ENCODE data around the gene COX18.

COX18 gene

DNA sequence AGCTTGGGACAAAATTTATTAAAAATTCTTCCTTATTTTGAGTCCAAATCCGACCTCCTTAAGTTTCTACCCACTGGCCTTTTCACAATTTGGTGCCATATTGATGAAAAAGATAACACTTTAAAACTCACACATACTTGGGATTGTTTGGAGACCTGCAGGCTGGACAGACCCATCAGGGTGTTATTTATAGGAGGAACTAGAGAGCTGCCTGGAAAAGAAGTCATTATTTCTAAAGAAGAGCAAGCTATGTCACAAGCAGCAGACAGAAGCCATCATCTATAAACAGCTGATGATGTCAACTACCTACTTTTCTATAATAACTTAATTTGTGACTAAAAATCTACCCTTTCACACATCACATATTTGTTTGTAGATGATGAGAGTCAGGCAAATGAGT lies 56.2 kb downstream of the COX18 start:
- ATAC-seq, result no peak
- H3K27ac Mint-ChIP-seq, result no peak overlapping the region
- peaks cover 17% of the 10 kb centered on the region for H3K27me3 Mint-ChIP-seq
- H3K9me3 Mint-ChIP-seq, result peaks cover 9 to 12% of the 10 kb centered on the region in 2 donors
- DNase-seq, result no peak
- no peak overlapping the region for H3K4me3 Mint-ChIP-seq
- no peaks in the 10 kb centered on the region for H3K4me1 Mint-ChIP-seq

DNA sequence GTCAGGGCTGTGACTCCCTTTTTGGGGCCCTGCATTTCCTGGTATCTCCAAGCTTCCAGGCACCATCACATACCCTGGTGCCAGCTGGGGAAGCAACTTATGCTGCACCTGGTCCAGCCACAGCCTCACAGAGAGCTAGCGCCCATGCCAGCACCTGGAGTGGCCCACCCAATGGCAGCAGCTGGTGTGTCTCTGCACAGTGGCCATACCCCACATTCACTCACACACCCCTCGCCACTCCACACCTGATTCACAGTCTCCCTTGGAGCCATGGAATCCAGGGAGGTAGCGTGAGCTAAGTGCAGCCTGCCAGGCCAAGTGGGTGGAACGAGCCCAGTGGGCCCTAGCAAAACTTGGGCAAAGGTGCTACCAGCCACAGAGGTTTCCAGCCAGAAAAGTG lies 56.8 kb downstream of the COX18 start:
- DNase-seq (no peak), ATAC-seq (no peak)
- Mint-ChIP-seq H3K27ac (no peak overlapping the region), H3K4me1 (no peaks in the 10 kb centered on the region), H3K4me3 (no peak overlapping the region), H3K9me3 (peaks cover 9 to 13% of the 10 kb centered on the region in 2 donors), H3K27me3 (peaks cover 18% of the 10 kb centered on the region)

DNA sequence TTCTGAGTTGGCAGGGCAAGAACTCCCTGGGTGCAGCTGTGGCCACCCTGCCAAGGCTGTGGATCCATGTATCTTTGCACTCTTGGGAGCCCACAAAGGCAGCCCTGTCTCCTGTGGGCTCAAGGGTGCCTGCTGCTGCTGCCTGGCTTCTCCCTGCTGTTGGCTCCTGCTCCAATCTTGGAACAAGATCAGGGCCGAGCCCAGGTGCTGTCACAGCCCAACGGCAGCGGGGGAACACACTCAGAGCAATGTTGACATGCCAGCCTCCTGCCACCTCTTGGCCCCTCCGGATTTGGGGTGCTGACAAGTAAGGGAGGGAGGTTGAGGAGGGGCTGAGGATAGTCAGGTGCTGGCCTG lies 57.9 kb downstream of the COX18 start:
- Mint-ChIP-seq H3K27me3 (peaks cover 18% of the 10 kb centered on the region), H3K27ac (no peak overlapping the region), H3K9me3 (peaks cover 9 to 13% of the 10 kb centered on the region in 2 donors), H3K4me3 (no peak overlapping the region), H3K4me1 (no peaks in the 10 kb centered on the region)
- DNase-seq (no peak), ATAC-seq (no peak)

DNA sequence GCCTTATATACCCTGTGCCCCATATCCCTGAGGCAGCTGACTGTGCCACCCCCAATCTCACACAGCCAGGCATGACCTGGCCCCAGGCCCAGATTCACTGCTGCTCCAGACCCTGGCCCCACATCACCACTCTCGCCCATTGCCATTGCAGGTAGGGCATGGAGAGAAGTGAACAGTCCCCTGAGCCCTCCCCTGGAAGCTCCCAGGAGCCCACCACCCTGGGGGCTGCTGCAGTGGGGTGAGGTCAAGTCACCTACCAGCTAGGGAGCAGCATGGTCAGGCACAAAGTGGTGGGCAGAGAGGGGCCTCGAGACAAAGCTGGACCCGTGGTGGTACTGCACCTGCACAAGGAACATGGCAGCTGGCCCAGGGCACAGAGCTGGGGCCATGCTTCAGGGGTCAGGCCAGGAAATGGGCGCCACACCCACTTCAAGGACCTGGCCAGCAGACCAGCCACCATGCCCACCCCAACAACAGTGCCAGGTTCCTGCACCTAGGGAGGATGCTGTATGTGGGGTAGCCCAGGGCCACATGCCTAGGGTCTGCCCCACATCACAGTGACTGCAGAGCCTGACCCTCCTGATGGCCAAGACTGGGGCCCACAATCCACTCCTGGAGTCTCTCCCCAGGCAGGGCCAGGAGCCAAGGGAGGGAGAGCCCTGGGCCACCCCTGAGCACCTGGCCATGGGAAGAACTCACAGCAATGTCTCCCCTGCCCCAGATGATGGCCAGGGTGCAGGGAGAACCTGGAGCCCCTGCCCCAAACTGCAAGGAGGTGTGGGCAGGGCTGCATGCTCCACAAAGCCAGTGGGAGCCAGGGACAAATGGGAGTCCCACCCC lies 58.5 kb downstream of the COX18 start:
- Mint-ChIP-seq H3K4me3 (no peak overlapping the region), H3K4me1 (no peaks in the 10 kb centered on the region), H3K27ac (no peak overlapping the region), H3K27me3 (peaks cover 18% of the 10 kb centered on the region), H3K9me3 (peaks cover 9 to 13% of the 10 kb centered on the region in 2 donors)
- no peak for DNase-seq
- ATAC-seq, result no peak

DNA sequence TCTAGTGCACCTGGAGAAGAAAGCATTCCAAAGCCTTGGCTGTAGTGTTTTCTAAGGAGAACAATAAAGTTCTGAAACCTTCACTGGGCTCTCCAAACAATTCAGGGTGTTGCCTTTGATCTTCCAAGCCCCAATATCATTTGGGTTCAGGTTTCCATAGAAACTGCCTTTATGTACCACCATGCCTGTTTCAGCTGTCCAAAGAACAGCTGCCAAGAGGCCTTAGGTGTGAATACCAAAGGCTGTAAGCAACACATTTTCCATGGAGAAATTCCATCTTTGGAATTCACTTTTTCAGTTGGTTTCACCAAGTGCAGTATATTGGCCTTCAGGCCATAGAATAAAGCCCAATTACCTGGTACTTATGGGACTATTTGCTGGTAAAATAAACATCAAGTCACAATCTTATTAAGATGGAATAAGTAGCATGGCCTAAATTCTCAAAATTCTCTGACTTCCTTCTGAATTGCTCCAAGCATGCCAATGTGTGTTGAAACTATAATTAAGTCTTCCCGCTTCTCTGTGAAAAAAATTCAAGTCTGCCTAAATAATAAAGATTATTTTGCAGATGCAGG lies 61.9 kb downstream of the COX18 start:
- DNase-seq, result no peak
- Mint-ChIP-seq H3K4me3 (no peak overlapping the region), H3K4me1 (no peaks in the 10 kb centered on the region), H3K9me3 (peaks cover 9 to 13% of the 10 kb centered on the region in 2 donors), H3K27ac (no peak overlapping the region), H3K27me3 (peaks cover 35% of the 10 kb centered on the region)
- ATAC-seq, result no peak

DNA sequence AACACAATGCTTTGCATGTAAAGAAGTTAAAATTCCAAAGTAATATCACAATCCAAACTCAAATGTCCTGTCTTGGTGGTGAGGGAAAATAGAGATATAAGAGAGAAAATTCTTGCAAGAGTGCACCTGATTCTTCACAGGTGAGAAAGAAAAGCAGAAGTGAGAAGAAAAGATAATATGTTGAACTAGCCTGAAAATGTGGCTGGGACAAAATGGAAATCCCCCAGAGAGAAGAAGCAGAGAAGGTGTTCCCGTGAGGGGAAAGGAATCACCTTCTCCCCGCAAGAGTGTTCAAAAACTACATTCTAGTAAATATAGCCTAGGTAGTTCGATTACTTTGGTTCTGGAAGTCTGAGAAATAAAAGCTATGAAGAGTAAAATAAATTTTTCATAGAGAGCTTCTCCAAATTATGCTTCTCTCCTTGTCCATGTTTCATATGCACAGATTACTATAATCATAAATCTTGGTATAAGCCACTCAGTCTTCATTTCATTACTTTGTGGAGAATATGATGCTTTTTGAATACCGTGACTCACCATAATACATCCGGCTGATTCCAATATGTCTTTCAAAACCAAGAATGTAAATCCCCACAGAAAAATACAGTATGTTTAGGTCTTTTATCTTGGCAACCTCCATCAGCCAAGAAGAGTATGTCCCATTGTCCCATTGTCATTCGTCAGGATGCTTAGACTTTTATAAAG lies 63.1 kb downstream of the COX18 start:
- Mint-ChIP-seq H3K4me1 (no peaks in the 10 kb centered on the region), H3K27ac (no peak overlapping the region), H3K27me3 (peaks cover 37% of the 10 kb centered on the region), H3K9me3 (peaks cover 9 to 13% of the 10 kb centered on the region in 2 donors), H3K4me3 (no peak overlapping the region)
- DNase-seq (no peak), ATAC-seq (no peak)

DNA sequence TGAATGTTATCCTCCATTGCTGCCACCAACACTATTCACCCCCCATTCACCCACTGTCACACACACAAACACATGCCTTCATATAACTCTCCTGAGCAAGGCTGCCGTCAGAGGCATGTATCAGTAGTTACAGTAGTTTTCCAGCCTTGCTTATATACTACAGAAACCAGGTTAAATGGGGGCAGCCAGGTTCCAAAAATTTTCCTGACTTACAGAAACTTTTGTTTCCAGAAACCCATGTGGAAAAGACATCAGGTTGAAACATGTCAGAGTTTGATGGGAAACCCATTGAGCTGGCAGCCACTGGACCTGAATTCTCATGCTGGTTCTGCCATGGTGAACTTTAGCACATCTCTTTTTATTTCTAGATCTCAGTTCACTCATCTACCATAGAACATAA lies 64.0 kb downstream of the COX18 start:
- DNase-seq (no peak), ATAC-seq (no peak)
- Mint-ChIP-seq H3K27me3 (peaks cover 37% of the 10 kb centered on the region), H3K9me3 (peaks cover 9 to 13% of the 10 kb centered on the region in 2 donors), H3K4me1 (no peaks in the 10 kb centered on the region), H3K27ac (no peak overlapping the region), H3K4me3 (no peak overlapping the region)

Measured in stimulated activated naive CD8-positive, alpha-beta T cell treated with anti-CD3 and anti-CD28 coated beads, Interleukin-15, amount 100 ng/mL, for 72 hours (primary cell).